NCI-H2227 treated with DMSO at 0.1 percent for 48 hours (cell line): ENCODE measurements around the gene PTGDS.
"Not testable (repeated sequence)": the region's sequence is repeated elsewhere in the genome, so short reads cannot be mapped to it uniquely, and the experiment has no call there.

Experiments
- DNase-seq: peaks from one replicate; lab custom pipeline; 2025; lab: John Stamatoyannopoulos, UW

PTGDS gene

GRCh38 chr9:136991993-136992818 is 14.9 kb downstream of the PTGDS start, which contains the start of gene PAXX:
TSS of gene PAXX (plus strand) at chr9:136992422. CDS start at chr9:136992444, 22 bp downstream.
- DNase-seq, result peak; percentile 30

- no peak for DNase-seq
Observed at GRCh38 chr9:136992819-136993369, 15.6 kb downstream of the PTGDS start.

- no peak for DNase-seq
Observed at GRCh38 chr9:136994180-136994887, 17.0 kb downstream of the PTGDS start.

- no peak for DNase-seq
Observed at GRCh38 chr9:136994888-136995230, 17.6 kb downstream of the PTGDS start.

- no peak for DNase-seq
Observed at GRCh38 chr9:136995362-136995761, 18.1 kb downstream of the PTGDS start.

- no peak for DNase-seq
Observed at GRCh38 chr9:136995772-136996311, 18.5 kb downstream of the PTGDS start.

- DNase-seq, result no peak
Observed at GRCh38 chr9:136996361-136997292, 19.3 kb downstream of the PTGDS start, which contains the start of gene CLIC3. TSS of gene CLIC3 (minus strand) at chr9:136996568. CDS start at chr9:136996543, 25 bp downstream.

- no peak for DNase-seq
Observed at GRCh38 chr9:136997371-136997770, 20.1 kb downstream of the PTGDS start.

GRCh38 chr9:136997830-136998234 is 20.5 kb downstream of the PTGDS start:
- no peak for DNase-seq

GRCh38 chr9:137000177-137000930 is 23.1 kb downstream of the PTGDS start:
- no peak for DNase-seq

- no peak for DNase-seq
Observed at GRCh38 chr9:137001857-137002645, 24.7 kb downstream of the PTGDS start.

GRCh38 chr9:137002646-137003041 is 25.3 kb downstream of the PTGDS start:
- no peak for DNase-seq

- DNase-seq, result not testable (repeated sequence)
Observed at GRCh38 chr9:137004285-137004684, 27.0 kb downstream of the PTGDS start.

- no peak for DNase-seq
Observed at GRCh38 chr9:137006116-137007003, 29.1 kb downstream of the PTGDS start.

GRCh38 chr9:137007108-137007815 is 30.0 kb downstream of the PTGDS start:
- no peak for DNase-seq

- no peak for DNase-seq
Observed at GRCh38 chr9:137007816-137008270, 30.5 kb downstream of the PTGDS start.

- no peak for DNase-seq
Observed at GRCh38 chr9:137008312-137008711, 31.0 kb downstream of the PTGDS start.

GRCh38 chr9:137009217-137009616 is 31.9 kb downstream of the PTGDS start:
- no peak for DNase-seq
